Activated T-helper 17 cell treated with anti-CD3 and anti-CD28 coated beads, Interleukin-2, amount 50 U/mL, for 72 hours (primary cell): Measurements from ENCODE around the gene RBM26. TPM values are rescaled to one million over a fixed set of nuclear protein-coding genes. Genes with fewer than 3 reads are reported as not detected.

Experiments
- ATAC-seq: fragments of 150-1000 bp; cut with Tn5 transposase; replicated peaks from 2 replicates; pipeline ENCODE4 v1.10.0; 2021; ENCODE audit warnings: mild to moderate bottlenecking, moderate library complexity
- H3K27ac Mint-ChIP-seq: one replicate; pipeline ENCODE4 v1.8.0; 2022; ENCODE audit warnings: mixed read lengths
- H3K27me3 Mint-ChIP-seq: one replicate; pipeline ENCODE4 v1.8.0; 2022; ENCODE audit warnings: mixed read lengths
- H3K36me3 Mint-ChIP-seq: one replicate; pipeline ENCODE4 v1.8.0; 2022; ENCODE audit warnings: low read depth, mild to moderate bottlenecking, mixed read lengths
- H3K4me1 Mint-ChIP-seq: one replicate; pipeline ENCODE4 v1.8.0; 2022; ENCODE audit warnings: mixed read lengths
- H3K4me3 Mint-ChIP-seq: one replicate; pipeline ENCODE4 v1.8.0; 2022; ENCODE audit warnings: mild to moderate bottlenecking, mixed read lengths
- H3K9me3 Mint-ChIP-seq: one replicate; pipeline ENCODE4 v1.8.0; 2022; ENCODE audit warnings: mixed read lengths
- total RNA-seq, 2 donors: library from RNA; stranded (reverse); gene quantifications; one replicate each; pipeline ENCODE4 v1.2.3, GENCODE V29; 2022

The RBM26 gene
- total RNA-seq, 2 donors from 2014 or later, result 56.8 to 71.8 TPM

DNA sequence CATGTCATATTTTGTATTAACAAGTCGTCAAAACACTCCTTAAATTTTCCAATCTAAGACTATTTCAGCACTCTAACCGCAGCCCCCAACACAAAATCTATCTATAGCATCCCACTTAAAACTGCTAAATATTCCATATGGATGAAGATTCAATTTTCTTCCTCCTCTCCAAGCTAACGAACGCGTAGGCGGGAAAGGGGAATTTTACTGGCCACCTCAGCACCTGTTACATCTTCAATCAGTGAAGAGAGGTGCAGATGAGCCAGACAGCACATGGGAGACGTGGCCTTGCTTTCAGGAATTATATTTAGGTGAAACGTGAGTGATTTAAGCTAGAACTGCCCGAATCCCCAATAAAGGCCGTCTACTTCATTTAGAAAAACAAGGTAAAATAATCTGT lies 1.1 kb downstream of the RBM26 start:
- H3K4me3 Mint-ChIP-seq, result no peak overlapping the region
- H3K27ac Mint-ChIP-seq, result no peak overlapping the region
- ATAC-seq, result peak; percentile 20
- H3K9me3 Mint-ChIP-seq, result no peaks in the 10 kb centered on the region
- peaks cover 18% of the 10 kb centered on the region for H3K36me3 Mint-ChIP-seq
- H3K27me3 Mint-ChIP-seq, result no peaks in the 10 kb centered on the region
- H3K4me1 Mint-ChIP-seq, result peaks cover 41% of the 10 kb centered on the region

DNA sequence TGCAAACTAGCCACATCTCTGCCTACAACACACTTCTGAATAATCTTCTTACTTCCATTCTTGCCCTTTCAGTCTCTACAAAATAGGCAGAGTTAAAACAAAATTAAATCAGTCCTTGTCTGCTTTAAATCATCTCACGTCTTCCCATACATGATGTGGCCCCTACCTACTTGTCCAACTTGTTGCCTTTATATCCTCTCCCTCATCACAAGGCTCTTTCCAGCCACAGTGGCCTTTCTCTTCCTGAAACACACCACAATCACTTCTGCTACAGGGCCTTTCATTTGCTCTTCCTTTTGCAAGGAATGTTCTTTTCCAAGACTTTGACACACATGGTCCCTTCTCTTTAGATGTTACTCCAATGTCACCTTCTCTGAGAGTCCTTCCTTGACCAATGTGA lies 1.7 kb downstream of the RBM26 start:
- no peak for ATAC-seq
- no peaks in the 10 kb centered on the region for H3K9me3 Mint-ChIP-seq
- H3K4me1 Mint-ChIP-seq, result peaks cover 37% of the 10 kb centered on the region
- H3K4me3 Mint-ChIP-seq, result no peak overlapping the region
- no peak overlapping the region for H3K27ac Mint-ChIP-seq
- no peaks in the 10 kb centered on the region for H3K27me3 Mint-ChIP-seq
- peaks cover 25% of the 10 kb centered on the region for H3K36me3 Mint-ChIP-seq

DNA sequence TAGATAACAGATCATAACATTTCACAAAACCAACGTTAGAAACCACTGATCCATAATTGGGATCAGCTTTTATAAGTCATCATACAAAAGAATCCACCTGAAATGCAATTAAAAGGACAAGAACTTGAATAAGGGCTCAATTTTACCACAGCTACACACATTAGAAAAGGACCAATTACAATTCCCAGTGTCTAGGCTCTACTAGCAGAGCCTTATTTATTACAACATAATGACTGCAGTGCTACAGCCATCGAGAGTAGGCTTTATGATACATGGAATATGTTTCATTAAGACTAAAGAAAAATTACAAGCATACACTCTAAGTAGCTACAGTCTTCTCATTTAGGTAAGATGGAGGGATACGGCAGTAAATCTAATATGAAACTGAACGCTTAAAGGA lies 2.9 kb downstream of the RBM26 start:
- ATAC-seq, result no peak
- Mint-ChIP-seq H3K9me3 (no peaks in the 10 kb centered on the region), H3K4me3 (no peak overlapping the region), H3K27me3 (no peaks in the 10 kb centered on the region), H3K27ac (no peak overlapping the region), H3K36me3 (peaks cover 37% of the 10 kb centered on the region), H3K4me1 (peaks cover 45% of the 10 kb centered on the region)

GRCh38 chr13:79402679-79403078 lies 3.4 kb downstream of the RBM26 start:
- Mint-ChIP-seq H3K36me3 (peaks cover 41% of the 10 kb centered on the region), H3K27ac (no peak overlapping the region), H3K27me3 (no peaks in the 10 kb centered on the region), H3K9me3 (no peaks in the 10 kb centered on the region), H3K4me3 (no peak overlapping the region), H3K4me1 (peaks cover 43% of the 10 kb centered on the region)
- ATAC-seq, result no peak

- no peak for ATAC-seq
- Mint-ChIP-seq H3K4me1 (peaks cover 38% of the 10 kb centered on the region), H3K36me3 (peaks cover 44% of the 10 kb centered on the region), H3K27me3 (no peaks in the 10 kb centered on the region), H3K27ac (no peak overlapping the region), H3K9me3 (no peaks in the 10 kb centered on the region), H3K4me3 (no peak overlapping the region)
These were observed 3.9 kb downstream of the RBM26 start for GRCh38 chr13:79402074-79402635.

DNA sequence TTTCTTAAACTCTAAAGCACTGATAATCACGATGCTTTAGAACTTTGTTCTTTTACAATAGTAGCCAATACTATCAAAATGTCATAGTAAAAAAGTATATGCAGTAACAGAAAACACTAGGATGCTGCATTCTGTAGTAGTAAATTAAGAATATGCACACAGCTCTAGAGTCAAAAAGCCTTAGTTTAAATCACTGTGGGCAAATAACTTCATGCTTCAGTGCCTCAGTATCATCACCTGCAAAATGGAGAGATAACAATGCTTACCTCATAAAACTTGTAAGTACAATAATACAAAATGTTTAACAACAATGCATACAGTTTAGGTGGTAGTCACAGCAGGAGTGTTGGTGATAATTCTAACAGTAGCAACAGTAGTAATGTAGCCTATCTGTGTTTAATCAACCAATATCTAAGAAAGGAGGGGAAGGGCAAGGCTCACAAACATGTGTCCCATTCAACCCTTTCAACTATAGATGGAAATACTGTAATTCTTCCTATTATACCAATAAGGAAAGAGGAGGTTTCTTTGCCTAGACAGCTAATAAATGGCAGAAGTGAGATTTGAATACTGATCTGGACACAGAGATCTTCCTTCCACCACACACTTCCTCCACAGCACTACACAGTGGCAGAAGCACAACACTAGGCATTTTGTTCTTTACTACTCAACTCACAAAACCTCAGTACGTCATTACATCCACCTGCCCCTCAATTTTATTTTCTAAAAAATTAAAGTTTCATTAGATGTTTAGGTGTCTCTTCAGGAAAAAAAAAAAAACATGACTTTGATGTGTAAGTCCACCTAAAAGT lies 4.6 kb downstream of the RBM26 start:
- Mint-ChIP-seq H3K27ac (no peak overlapping the region), H3K27me3 (no peaks in the 10 kb centered on the region), H3K36me3 (peaks cover 51% of the 10 kb centered on the region), H3K9me3 (no peaks in the 10 kb centered on the region), H3K4me3 (no peak overlapping the region), H3K4me1 (peaks cover 36% of the 10 kb centered on the region)
- peak; percentile 43 for ATAC-seq

- peaks cover 77% of the 10 kb centered on the region for H3K36me3 Mint-ChIP-seq
- peaks cover 55% of the 10 kb centered on the region for H3K4me1 Mint-ChIP-seq
- peaks cover 4% of the 10 kb centered on the region for H3K9me3 Mint-ChIP-seq
- H3K27ac Mint-ChIP-seq, result peak overlapping the region; percentile 2
- ATAC-seq, result peak; percentile 64
- H3K4me3 Mint-ChIP-seq, result peak overlapping the region; percentile 22
- no peaks in the 10 kb centered on the region for H3K27me3 Mint-ChIP-seq
These were observed 7.1 kb downstream of the RBM26 start for GRCh38 chr13:79398915-79399314.

DNA sequence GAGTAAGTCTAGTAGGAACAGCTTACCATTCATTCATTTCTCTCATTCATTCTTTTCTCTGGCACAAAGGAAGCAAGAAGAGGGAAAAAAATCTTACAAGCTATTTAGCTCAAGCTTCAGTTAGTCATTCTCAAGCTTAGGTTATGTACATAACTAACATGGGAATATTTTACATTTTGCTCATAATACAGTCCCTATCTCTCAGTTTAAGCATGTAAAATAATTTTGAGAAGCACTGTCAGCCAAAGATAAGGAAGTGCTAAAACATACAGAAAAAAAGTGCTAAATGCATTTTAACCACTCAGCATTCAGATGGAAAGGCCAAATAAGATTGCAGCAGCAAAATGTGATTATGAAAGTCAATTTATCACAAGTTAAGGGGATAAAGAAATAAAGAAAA lies 7.9 kb downstream of the RBM26 start:
- no peak for ATAC-seq
- no peaks in the 10 kb centered on the region for H3K27me3 Mint-ChIP-seq
- no peak overlapping the region for H3K27ac Mint-ChIP-seq
- H3K4me1 Mint-ChIP-seq, result peaks cover 62% of the 10 kb centered on the region
- H3K4me3 Mint-ChIP-seq, result no peak overlapping the region
- H3K9me3 Mint-ChIP-seq, result peaks cover 4% of the 10 kb centered on the region
- H3K36me3 Mint-ChIP-seq, result peaks cover 85% of the 10 kb centered on the region

GRCh38 chr13:79395881-79396280 lies 10.2 kb downstream of the RBM26 start:
- H3K4me3 Mint-ChIP-seq, result no peak overlapping the region
- H3K27me3 Mint-ChIP-seq, result no peaks in the 10 kb centered on the region
- peaks cover 91% of the 10 kb centered on the region for H3K36me3 Mint-ChIP-seq
- H3K9me3 Mint-ChIP-seq, result peaks cover 4% of the 10 kb centered on the region
- no peak overlapping the region for H3K27ac Mint-ChIP-seq
- peaks cover 58% of the 10 kb centered on the region for H3K4me1 Mint-ChIP-seq
- no peak for ATAC-seq

- peaks cover 54% of the 10 kb centered on the region for H3K4me1 Mint-ChIP-seq
- peak; percentile 6 for ATAC-seq
- peak overlapping the region; percentile 69 for H3K4me3 Mint-ChIP-seq
- no peaks in the 10 kb centered on the region for H3K27me3 Mint-ChIP-seq
- H3K27ac Mint-ChIP-seq, result peak overlapping the region; percentile 82
- H3K9me3 Mint-ChIP-seq, result peaks cover 4% of the 10 kb centered on the region
- peaks cover 84% of the 10 kb centered on the region for H3K36me3 Mint-ChIP-seq
These were observed 12.3 kb downstream of the RBM26 start for GRCh38 chr13:79393564-79394249.

DNA sequence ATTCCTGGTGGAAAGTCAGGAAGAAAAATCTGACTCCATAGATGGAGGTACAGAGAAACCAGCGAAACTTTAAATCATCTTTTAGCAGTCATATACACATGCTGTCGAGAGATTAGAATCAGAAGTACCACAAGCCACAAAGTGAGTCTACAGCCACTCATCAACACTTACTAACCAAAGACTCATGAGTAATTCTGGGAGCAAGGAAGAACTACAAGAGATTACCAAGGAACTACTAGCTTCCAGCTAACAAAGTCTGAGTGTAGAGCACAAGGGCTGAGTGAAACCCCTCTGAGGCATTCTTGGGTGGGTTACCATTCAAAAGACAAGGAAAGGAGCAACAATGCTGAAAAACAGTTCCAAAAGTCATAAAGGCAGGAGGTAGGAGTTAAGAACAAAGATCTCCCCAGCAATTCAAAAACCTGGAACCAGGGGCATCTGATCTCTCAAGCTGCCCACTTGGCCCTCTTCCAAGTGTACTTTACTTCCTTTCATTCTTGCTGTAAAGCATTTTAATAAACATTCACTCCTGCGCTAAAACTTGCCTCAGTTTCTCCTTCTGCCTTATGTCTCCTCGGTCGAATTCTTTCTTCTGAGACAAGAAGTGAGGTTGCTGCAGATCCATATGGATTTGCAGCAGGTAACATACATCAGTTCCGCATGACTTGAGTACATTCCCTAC lies 13.0 kb downstream of the RBM26 start:
- Mint-ChIP-seq H3K4me1 (peaks cover 55% of the 10 kb centered on the region), H3K4me3 (peak overlapping the region; percentile 69)

GRCh38 chr13:79389026-79389425 lies 17.0 kb downstream of the RBM26 start:
- Mint-ChIP-seq H3K27me3 (no peaks in the 10 kb centered on the region), H3K4me3 (no peak overlapping the region), H3K27ac (no peak overlapping the region), H3K4me1 (peaks cover 46% of the 10 kb centered on the region), H3K9me3 (no peaks in the 10 kb centered on the region), H3K36me3 (peaks cover 44% of the 10 kb centered on the region)
- no peak for ATAC-seq

More for the DNA sequence above, 13.0 kb downstream of the RBM26 start:
- peak; percentile 95 for ATAC-seq
- peaks cover 4% of the 10 kb centered on the region for H3K9me3 Mint-ChIP-seq
- peaks cover 77% of the 10 kb centered on the region for H3K36me3 Mint-ChIP-seq
- H3K27me3 Mint-ChIP-seq, result no peaks in the 10 kb centered on the region
- H3K27ac Mint-ChIP-seq, result peak overlapping the region; percentile 82

DNA sequence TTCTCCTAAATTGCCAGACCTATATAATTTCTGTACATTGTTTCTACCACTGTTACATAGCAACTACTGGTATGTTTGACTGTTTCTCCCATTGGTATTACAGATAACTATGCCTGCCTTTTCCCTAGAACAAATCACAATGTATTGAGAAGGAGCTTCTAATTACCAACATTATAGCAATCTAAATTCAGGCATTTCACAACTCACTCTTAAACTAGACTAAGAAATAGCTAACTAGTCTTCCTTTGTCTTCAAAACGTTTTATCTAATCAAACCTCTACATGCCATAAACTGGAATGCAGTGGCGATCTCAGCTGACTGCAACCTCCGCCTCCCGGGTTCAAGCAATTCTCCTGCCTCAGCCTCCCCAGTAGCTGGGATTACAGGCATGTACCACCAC lies 18.2 kb downstream of the RBM26 start:
- no peak for ATAC-seq
- peaks cover 41% of the 10 kb centered on the region for H3K36me3 Mint-ChIP-seq
- peaks cover 42% of the 10 kb centered on the region for H3K4me1 Mint-ChIP-seq
- no peaks in the 10 kb centered on the region for H3K27me3 Mint-ChIP-seq
- peak overlapping the region; percentile 68 for H3K27ac Mint-ChIP-seq
- no peaks in the 10 kb centered on the region for H3K9me3 Mint-ChIP-seq
- H3K4me3 Mint-ChIP-seq, result peak overlapping the region; percentile 22

DNA sequence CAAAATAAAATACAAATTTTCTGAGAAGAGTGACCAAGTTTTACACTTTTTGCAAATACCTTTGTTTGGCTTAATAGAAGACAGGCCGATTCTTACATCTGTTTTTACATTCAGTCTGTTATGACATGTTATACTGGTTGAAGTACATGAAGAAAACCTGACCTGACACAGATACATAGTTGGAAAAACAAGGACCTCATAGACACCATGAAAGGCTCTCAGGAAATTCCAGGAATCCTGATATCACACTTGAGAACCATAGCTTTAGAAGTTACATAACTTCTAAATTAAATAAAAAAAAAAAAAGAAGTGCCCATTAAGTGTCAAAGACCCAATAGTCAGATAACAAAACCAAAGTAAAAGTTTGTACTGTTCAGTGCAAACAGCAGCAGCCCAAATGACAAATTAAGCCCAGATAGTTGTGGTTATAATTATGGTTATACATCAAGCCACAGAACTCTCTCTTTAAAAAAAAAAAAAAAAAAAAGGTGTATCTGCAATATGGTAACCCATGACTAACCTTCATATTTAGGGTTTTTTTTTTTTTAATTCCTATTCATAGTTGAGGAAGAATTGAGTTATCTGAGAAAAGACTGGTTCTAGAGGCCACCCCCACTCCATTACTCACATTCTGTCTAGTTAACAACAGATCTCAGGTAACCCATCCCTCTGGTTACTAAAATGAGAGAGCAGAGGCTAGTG lies 19.8 kb downstream of the RBM26 start:
- Mint-ChIP-seq H3K4me1 (peaks cover 42% of the 10 kb centered on the region), H3K36me3 (peaks cover 40% of the 10 kb centered on the region), H3K27me3 (no peaks in the 10 kb centered on the region), H3K27ac (peak overlapping the region; percentile 47), H3K4me3 (peak overlapping the region; percentile 44), H3K9me3 (no peaks in the 10 kb centered on the region)
- peak; percentile 75 for ATAC-seq
